Left cardiac atrium (tissue), 4 donors: Measurements from ENCODE around the gene ALOX15B. TPM values are rescaled to one million over a fixed set of nuclear protein-coding genes. Genes with fewer than 3 reads are reported as not detected.

Experiments
- ATAC-seq, 2 donors: fragments of 200-7000 bp; cut with Tn5 transposase; one replicate each; pipeline ENCODE4 v1.9.1; 2020; ENCODE audit warnings: mild to moderate bottlenecking in 2 of 2, moderate library complexity in 2 of 2
- DNase-seq: peaks from one replicate; pipeline ENCODE4 v3.0.0-alpha.2; 2020
- intact Hi-C, 2 donors: fragments of 100-400 bp; cut with DNase I; formaldehyde crosslinking; loops; one replicate each; pipeline versions ENCODE4 v1.14.1 to v1.15.1; 2022 to 2023
- microRNA-seq, 2 donors: library from miRNA; unstranded; fragments of <30 nt; microRNA quantifications; one replicate each; pipeline ENCODE4 v1.2.0, GENCODE V29; 2020
- total RNA-seq, 2 donors: library from RNA; stranded (reverse); fragmentation: NEBNext Ultra II Directional; extraction: Animal tissue kit (Norgen Biotek cat#: 25700); gene quantifications; one replicate each; pipeline ENCODE4 v1.2.1, GENCODE V29; 2021
- donor health status: DM: no; HTN: yes; CAD: no.
- donor health status: DM: no; HTN: yes; CAD: no; lungs with severe emphysema.
- donor health status: DM: yes; HTN: yes; CAD: no.
- donor health status: Dilated cardiomyopathy.

Gene ALOX15B
- total RNA-seq, 2 donors from 2014 or later, result 0.39 TPM; not detected in 1

- intact Hi-C loops, result loop anchor here in 1 of 2 donors (10.0 kb wide), 1 partner anchor 215 kb away; no protein-coding TSS in a partner anchor
- ATAC-seq (no peak), DNase-seq (no peak)
Measured at GRCh38 chr17:8089728-8090127, 50.9 kb downstream of the ALOX15B start.

- intact Hi-C loops, result no loop called here
- DNase-seq, result no peak
- ATAC-seq, result no peak
Measured at GRCh38 chr17:8091033-8091687, 52.3 kb downstream of the ALOX15B start.

- intact Hi-C loops, result no loop called here
- ATAC-seq (no peak), DNase-seq (no peak)
Measured at GRCh38 chr17:8095361-8095760, 56.5 kb downstream of the ALOX15B start.

GRCh38 chr17:8096541-8096940, 57.7 kb downstream of the ALOX15B start:
- DNase-seq (no peak), ATAC-seq (no peak)
- intact Hi-C loops, result no loop called here

Small RNA genes lying within 50 kb of the gene (microRNA-seq; reads per million reads assigned to microRNA genes)
- gene MIR4314, result 0 reads per million in 2 donors

Other genes with a start within 250 kb of the ALOX15B start
- gene KDM6B, start 204.8 kb upstream of the ALOX15B start, total RNA-seq, result 10 to 100 TPM; 24.2 to 31.7 TPM
- gene TMEM88, start 184.0 kb upstream of the ALOX15B start, total RNA-seq, result 10 to 100 TPM; 32.5 to 33.6 TPM
- gene NAA38, start 181.5 kb upstream of the ALOX15B start, total RNA-seq, result 10 to 100 TPM; 66.9 to 83.1 TPM
- 10 to 100 TPM; 15.6 to 17.1 TPM for gene CYB5D1, start 181.1 kb upstream of the ALOX15B start, total RNA-seq
- 10 to 100 TPM; 24.9 to 32.9 TPM for gene CHD3, start 150.3 kb upstream of the ALOX15B start, total RNA-seq
- gene RNF227, start 122.8 kb upstream of the ALOX15B start, total RNA-seq, result 1 to 10 TPM; 1.1 to 1.3 TPM
- under 1 TPM; 0.71 to 0.97 TPM for gene KCNAB3, start 109.2 kb upstream of the ALOX15B start, total RNA-seq
- gene TRAPPC1, start 107.1 kb upstream of the ALOX15B start, total RNA-seq, result 100 to 1,000 TPM in 1 of 2 donors, 10 to 100 TPM in 1; 79.6 to 107 TPM
- gene CNTROB, start 106.9 kb upstream of the ALOX15B start, total RNA-seq, result 10 to 100 TPM; 13.6 to 14.8 TPM
- gene GUCY2D, start 36.4 kb upstream of the ALOX15B start, total RNA-seq, result under 1 TPM; 0.10 to 0.38 TPM
- gene ALOX12B, start 48.7 kb downstream of the ALOX15B start, total RNA-seq, result not detected
- not detected for gene ALOXE3, start 79.5 kb downstream of the ALOX15B start, total RNA-seq
- gene HES7, start 85.0 kb downstream of the ALOX15B start, total RNA-seq, result under 1 TPM; 0.38 to 0.47 TPM
- 100 to 1,000 TPM; 125 to 134 TPM for gene PER1, start 113.3 kb downstream of the ALOX15B start, total RNA-seq
- gene VAMP2, start 123.9 kb downstream of the ALOX15B start, total RNA-seq, result 10 to 100 TPM; 59.1 to 72.3 TPM
- 1 to 10 TPM; 6.8 to 8.0 TPM for gene TMEM107, start 137.3 kb downstream of the ALOX15B start, total RNA-seq
- 1 to 10 TPM; 5.8 to 8.9 TPM for gene BORCS6, start 151.1 kb downstream of the ALOX15B start, total RNA-seq
- 1 to 10 TPM; 1.4 to 1.5 TPM for gene AURKB, start 171.5 kb downstream of the ALOX15B start, total RNA-seq
- gene CTC1, start 209.0 kb downstream of the ALOX15B start, total RNA-seq, result 10 to 100 TPM; 16.0 to 16.6 TPM
- 10 to 100 TPM; 13.5 to 24.1 TPM for gene PFAS, start 210.2 kb downstream of the ALOX15B start, total RNA-seq
- gene RANGRF, start 249.6 kb downstream of the ALOX15B start, total RNA-seq, result 10 to 100 TPM; 23.3 to 25.7 TPM